ENCODE results near the gene RFC5. TPM values are rescaled to one million over a fixed set of nuclear protein-coding genes. Genes with fewer than 3 reads are reported as not detected.
"Not testable (repeated sequence)": the region's sequence is repeated elsewhere in the genome, so short reads cannot be mapped to it uniquely, and the experiment has no call there.

Gene RFC5
- total RNA-seq, 1 donor from 2014 or later: 5.8 TPM

- Histone ChIP-seq H3K36me3 (ENCODE audit: insufficient read depth, low read length) (no peaks in the 10 kb centered on the region), H3K4me2 (ENCODE audit: low read length) (no peak overlapping the region), H3K27ac (ENCODE audit: low read depth, low read length) (no peak overlapping the region), H4K20me1 (ENCODE audit: insufficient read depth, low read length) (no peaks in the 10 kb centered on the region), H3K9ac (ENCODE audit: low read length) (no peak overlapping the region), H3K9me3 (ENCODE audit: insufficient read depth, low read depth, low read length) (no peaks in the 10 kb centered on the region), H3K4me3 (ENCODE audit: insufficient read depth, low read depth, low read length) (no peak overlapping the region), H3K27me3 (ENCODE audit: insufficient read depth, low read length) (no peaks in the 10 kb centered on the region), H3K79me2 (ENCODE audit: insufficient read depth, low read length) (no peaks in the 10 kb centered on the region), H3K4me1 (ENCODE audit: insufficient read depth, low read length) (no peaks in the 10 kb centered on the region), H2AFZ (ENCODE audit: low read depth, low read length) (no peak overlapping the region)
- Mint-ChIP-seq H3K4me1 (ENCODE audit: low read depth, unreplicated experiment) (no peaks in the 10 kb centered on the region), H3K4me3 (ENCODE audit: unreplicated experiment) (no peak overlapping the region), H3K27ac (ENCODE audit: unreplicated experiment) (no peak overlapping the region), H3K27me3 (ENCODE audit: low read depth, unreplicated experiment) (no peaks in the 10 kb centered on the region), H3K9me3 (ENCODE audit: unreplicated experiment) (peaks cover 7% of the 10 kb centered on the region), H3K36me3 (ENCODE audit: low read depth, unreplicated experiment) (peaks cover 13% of the 10 kb centered on the region)
- no peak for TF ChIP-seq EZH2 (IDR thresholded peaks at IDR 0.05; ENCODE audit: insufficient read depth, low read length)
- TF ChIP-seq CTCF (IDR thresholded peaks at IDR 0.05; ENCODE audit: insufficient read depth, low read depth, low read length): no peak
- FAIRE-seq (no peak), DNase-seq (ENCODE audit: low read depth) (no peak)
Observed at GRCh38 chr12:118073768-118074167, 57.3 kb downstream of the RFC5 start.

GRCh38 chr12:118081521-118081920 lies 65.0 kb downstream of the RFC5 start:
- H3K9ac ChIP-seq (ENCODE audit: low read length); H3K79me2 ChIP-seq (ENCODE audit: insufficient read depth, low read length); H3K9me3 ChIP-seq (ENCODE audit: insufficient read depth, low read depth, low read length); H3K4me2 ChIP-seq (ENCODE audit: low read length); H3K4me1 Mint-ChIP-seq (ENCODE audit: low read depth, unreplicated experiment); H3K4me3 Mint-ChIP-seq (ENCODE audit: unreplicated experiment); DNase-seq (ENCODE audit: low read depth); H3K4me3 ChIP-seq (ENCODE audit: insufficient read depth, low read depth, low read length); FAIRE-seq; H3K27me3 Mint-ChIP-seq (ENCODE audit: low read depth, unreplicated experiment); H2AFZ ChIP-seq (ENCODE audit: low read depth, low read length); H3K9me3 Mint-ChIP-seq (ENCODE audit: unreplicated experiment); H3K27ac ChIP-seq (ENCODE audit: low read depth, low read length); H3K36me3 ChIP-seq (ENCODE audit: insufficient read depth, low read length); H3K4me1 ChIP-seq (ENCODE audit: insufficient read depth, low read length); H3K27me3 ChIP-seq (ENCODE audit: insufficient read depth, low read length); H4K20me1 ChIP-seq (ENCODE audit: insufficient read depth, low read length); H3K27ac Mint-ChIP-seq (ENCODE audit: unreplicated experiment): not testable (repeated sequence)
- peaks cover 17% of the 10 kb centered on the region for H3K36me3 Mint-ChIP-seq (ENCODE audit: low read depth, unreplicated experiment)

Other genes with a start within 250 kb of the RFC5 start
- gene KSR2, start 47.7 kb upstream of the RFC5 start, total RNA-seq: 0.19 and 0.98 TPM in 2 replicates
- 98.7 and 113 TPM in 2 replicates for gene WSB2, start 44.5 kb downstream of the RFC5 start, total RNA-seq
- 9.8 and 12.0 TPM in 2 replicates for gene VSIG10, start 87.3 kb downstream of the RFC5 start, total RNA-seq
- gene PEBP1, start 119.4 kb downstream of the RFC5 start, total RNA-seq: 127 and 160 TPM in 2 replicates